GM21423 (cell line): ENCODE data around the gene LCN1.

ENCODE experiments used
- ATAC-seq: cut with Tn5 transposase; IDR thresholded peaks from one replicate; pipeline ENCODE4 v1.9.1; 2021; ENCODE audit warnings: mild to moderate bottlenecking, moderate library complexity; ENCODE audit not compliant: unreplicated experiment

Gene LCN1

DNA sequence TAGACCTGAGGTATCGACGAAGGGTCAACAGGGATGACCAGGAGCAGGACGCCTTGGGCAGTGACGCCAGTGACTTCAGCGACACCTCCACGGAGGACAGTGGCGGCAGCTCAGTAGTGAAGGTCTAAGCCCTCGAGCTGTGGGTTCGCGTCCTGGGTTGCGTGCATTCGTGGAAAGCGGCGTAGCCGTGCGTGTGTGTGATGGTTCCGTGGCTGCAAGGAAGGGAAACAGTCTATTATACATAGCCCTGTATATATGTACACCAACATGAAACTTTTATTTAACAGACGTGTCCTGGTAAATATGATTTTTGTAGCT, 33.3 kb upstream of the LCN1 start:
- no peak for ATAC-seq

DNA sequence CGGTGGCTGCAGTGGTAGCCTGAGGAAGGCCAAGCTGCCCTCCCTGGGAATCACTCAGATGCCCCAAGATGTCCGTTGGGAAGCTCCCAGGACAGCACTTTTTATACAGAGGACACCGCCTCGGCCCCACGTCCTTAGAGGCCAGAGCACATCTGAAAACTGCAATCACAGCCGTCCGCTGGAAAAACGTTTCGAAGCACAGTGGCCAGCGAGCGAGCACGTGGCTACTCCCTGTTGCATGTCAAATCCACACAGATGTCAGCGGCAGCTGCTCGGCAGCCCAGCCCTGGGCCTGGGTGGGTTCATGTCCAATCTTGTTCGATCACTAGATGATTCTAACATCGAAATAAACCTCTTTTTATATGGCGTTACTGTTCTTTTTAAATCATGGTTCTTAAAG, 32.7 kb upstream of the LCN1 start:
- ATAC-seq, result no peak

DNA sequence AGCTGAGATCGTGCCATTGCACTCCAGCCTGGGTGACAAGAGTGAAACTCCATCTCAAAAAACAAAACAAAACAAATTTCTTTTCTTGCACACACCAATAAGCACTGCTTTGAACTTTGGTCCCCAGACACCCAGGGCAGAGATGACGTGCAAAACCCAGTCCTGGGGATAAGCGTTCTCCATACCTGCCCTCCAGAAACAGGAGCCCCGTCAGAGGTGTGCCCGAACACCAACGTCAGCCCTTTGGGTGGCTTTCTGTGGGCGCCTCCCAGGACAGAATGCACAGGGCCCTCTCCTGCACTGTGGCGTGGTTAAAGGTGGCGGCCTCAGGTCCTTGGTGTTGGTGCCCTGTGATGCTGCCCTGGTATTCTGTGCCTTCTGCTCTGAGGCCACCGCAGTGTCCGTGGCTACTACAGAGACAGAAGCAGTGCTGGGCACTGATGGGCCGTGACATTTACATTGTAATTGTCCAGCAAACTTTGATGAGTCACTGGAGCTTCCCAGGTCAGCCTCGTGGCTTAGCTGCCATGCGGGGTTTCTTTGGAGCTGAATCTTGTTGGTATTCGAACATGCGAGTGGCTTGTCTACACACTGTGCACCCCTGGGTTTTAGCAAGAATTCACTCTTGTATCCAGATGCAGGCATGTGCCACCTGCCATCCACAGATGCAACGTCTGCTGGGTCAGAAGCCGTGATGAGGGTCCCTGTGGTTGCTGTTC, 31.9 kb upstream of the LCN1 start:
- no peak for ATAC-seq

DNA sequence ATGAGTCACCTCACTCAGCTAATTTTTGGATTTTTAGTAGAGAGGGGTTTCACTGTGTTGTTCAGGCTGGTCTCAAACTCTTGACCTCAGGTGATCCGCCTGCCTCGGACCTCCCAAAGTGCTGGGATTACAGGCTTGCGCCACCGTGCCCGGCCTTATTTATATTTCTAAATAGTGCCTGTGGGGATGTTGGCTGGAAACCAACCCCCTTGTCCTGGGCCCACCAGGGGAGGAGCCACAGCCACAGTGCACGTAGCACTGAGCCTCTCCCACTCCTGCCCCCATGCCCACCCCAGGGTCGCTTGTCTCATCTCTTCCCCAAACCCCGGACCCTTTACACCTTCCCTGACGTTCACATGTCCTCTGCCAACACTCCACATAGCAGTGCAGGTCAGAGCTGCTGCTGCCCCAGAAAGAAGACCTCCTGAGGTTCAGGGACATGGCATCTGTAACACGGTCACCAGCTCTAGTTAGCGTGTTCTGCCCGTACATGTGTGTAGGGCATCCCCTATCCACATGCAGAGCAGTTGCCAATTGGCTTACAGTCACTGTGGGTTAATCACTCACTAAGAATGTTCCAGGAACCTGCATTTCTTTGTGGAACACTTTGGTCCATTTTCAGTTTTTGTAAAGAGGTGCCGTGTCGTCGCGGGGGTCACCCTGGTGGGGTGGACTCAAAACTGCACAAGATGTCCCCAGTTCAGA, 30.9 kb upstream of the LCN1 start:
- no peak for ATAC-seq

DNA sequence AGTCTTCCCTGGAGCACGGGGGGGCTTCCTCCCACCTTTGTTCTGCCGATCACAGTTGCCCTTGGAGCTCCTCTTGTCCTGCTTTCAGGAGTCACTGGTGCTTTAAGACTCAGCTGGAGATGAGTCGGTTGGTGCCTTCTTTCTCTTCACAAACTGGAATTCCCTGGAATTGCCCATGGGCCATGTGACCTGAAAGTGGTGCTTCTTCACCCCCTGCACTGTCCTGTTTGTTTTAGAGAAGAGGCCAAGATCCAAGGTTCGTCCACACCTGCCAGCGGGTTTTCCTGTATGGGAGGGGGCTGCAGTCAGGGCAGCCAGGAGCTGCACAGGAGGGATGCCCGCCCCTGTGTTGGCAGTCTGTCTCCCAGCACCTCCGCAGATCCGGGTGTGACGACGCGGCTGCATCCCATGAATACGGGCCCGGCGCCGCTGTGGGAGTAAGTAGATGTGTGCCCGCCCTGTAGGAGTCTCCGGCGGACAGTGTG, 30.2 kb upstream of the LCN1 start:
- no peak for ATAC-seq

DNA sequence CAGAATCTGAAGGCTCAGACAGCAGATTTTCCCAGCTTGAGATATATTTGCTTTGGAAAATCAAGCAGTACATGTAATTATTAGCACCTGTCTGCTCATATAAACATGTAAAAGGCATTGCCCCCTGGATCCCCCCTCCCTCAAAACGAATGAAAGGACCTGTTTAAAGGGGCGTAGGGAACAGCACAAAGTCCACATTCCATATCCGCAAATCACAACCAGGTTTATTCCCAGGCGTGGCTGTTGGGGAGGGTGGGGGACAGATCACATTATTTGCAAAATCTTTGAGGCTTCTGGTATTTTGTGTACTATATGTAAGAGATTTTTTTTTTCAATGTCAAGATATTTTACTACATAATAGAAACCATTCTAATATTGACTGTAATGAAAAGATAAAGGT, 29.5 kb upstream of the LCN1 start:
- no peak for ATAC-seq

DNA sequence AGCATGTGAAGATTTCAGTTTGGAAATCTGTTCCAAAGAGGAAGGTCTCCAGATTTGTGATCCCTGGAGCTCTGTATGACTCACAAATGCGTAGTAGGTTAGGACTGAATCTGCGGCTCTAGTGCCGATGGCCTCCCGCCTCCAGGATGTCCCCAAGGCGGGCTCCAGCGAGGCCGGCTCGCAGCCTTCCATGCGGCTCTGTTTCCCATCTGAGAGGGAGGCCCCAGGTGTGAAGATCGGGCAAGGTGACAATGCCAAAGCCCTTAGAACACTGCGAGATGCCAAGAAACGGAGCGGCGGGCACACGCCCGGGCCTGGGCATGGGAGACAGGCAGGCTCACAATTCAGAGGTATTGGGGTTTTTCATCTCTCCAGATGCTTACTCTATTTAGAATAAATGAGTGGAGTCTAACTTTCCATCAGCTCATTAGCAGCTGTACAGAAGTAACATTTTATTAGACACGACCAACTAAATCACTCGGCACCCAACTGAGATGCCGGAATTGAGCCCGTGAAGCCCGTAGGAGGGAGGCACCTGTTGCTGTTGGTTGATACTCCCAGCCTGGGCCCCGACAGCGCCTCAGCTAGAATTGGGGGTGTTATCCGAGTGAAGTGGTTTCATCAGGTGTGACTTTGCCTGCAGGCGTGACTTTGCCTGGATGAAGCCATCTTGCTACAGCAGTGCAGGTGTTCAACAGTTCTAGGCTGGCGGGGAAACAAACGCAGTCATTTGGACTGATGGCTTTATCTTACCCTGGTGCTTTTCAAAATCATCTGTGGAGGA, 28.2 kb upstream of the LCN1 start:
- ATAC-seq, result no peak

DNA sequence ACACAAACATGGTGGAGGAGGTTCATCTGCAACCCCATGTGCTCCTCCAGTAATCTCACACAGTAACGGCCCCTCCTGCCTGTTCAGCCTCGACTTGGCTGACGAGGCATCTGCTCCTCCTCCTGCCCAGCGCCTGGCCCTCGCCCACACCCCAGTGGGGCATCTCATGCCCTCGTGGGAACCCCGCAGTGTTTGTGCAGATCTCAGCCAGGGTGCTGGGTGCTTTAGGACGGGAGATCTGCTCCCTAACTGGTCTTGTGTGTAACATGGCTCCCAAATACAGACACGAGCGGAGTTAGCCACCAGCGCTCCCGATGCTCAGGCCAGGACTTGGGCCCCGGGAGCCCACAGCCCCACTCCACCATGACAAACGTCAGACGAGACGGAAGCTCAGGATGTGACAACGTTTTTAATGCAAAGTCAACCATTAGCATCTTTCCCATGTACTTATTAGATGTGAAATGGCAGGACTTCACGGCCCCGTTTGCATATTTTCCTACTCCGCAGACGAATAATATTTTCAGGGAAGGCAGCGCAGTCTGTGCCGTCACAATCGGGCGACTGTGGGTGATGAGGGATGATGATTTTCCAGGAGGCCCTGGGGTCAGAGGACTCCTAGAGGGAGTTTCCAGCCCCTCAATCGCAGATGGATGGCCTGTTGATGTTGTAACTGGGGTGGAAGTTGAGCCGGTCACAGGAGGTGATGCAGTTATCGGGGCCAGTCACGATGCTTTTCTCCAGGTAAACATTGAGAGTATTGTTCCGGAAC, 26.3 kb upstream of the LCN1 start:
- no peak for ATAC-seq

DNA sequence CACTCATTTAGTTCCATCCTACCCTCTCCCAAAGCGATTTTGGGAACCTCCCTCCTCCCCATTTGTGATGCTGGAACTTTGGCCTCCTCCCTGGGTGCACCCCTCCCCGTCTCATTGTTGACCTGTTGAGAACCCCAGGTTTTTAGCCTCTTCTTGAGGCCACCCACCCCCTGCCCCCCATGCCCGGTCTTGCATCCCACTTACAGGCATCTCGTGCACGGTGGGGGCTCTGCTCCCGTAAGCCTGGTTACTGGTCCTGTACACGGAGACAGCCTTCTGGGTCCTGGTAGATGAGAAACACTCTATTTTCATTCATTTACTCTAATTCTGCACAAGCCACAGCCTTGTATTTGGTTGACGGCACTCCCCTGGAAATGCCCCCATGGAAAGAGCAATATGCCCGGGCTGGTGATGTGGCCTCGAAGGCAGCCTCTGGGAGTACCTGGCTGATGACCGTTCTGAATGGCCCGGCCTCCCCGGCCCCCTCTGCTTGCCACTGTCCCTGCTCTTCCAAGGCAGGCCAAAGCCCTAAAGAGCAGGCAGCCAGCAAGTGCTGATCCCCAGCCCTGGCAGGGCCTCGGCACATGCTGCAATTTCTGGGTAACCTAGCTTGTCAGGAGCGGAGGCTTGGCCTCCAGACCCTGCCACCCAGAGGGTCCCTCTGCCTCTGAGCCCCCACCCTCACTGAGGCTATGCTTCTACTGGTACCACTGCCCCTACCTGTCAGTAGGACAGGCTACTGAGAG, 22.7 kb upstream of the LCN1 start:
- no peak for ATAC-seq

DNA sequence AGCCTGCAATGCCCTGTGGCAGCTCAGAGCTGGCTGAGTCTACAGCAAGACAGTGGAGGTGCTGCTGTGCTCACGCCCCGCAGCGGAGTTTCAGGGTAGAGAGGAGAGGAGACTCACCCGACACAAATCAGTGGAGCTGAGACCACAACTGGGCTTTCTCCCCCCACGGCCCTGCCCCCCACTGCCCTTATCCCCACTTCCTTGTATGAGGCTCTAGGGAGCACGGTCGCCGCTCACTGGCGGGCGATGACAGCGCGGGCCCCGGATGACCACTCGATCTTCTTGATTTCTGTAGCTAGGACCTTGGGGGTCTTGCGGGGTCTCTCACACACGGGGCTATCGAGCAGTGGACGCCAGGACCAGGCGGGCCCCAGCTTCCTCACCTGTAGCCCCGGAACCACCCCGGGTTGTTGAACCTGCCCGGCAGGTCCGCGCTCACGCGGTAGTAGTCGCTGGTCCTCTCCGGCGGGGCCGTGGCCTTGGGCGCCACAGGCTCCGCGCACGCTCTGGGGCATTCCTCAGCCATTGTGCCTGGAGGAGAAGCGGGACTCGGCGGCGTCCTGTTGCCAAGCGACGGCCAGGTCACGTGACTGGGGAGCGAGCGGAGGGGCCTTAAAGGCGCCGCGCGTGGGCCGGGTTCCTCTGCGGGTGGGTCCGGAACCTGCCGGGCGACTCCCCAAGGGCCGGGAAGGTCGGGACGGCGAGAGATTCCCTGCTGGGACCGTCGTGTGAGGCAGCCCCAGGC, 21.7 kb upstream of the LCN1 start:
- ATAC-seq, result peak; percentile 59

DNA sequence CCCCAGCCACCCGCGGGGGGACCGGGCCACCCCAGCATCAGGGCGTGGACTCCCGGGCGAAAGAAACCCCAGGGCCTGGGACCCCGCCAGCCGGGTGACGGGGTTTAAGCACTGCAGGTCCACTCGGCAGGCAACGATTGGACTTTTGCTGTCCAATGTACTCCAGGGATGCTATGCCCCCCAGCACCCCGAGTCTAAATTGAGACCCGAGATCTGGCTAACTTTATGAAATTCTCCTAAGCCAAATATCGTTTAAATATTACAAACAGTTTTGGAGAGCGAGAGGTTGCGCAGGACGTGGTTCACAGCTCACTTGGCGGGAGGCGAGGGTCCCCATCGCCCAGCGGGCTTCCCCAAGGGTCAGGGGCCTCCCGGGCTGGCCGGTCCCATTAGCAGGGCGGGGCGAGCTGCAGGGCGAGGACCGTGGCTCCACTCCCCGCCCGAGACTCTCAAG, 21.1 kb upstream of the LCN1 start:
- ATAC-seq, result peak; percentile 5

DNA sequence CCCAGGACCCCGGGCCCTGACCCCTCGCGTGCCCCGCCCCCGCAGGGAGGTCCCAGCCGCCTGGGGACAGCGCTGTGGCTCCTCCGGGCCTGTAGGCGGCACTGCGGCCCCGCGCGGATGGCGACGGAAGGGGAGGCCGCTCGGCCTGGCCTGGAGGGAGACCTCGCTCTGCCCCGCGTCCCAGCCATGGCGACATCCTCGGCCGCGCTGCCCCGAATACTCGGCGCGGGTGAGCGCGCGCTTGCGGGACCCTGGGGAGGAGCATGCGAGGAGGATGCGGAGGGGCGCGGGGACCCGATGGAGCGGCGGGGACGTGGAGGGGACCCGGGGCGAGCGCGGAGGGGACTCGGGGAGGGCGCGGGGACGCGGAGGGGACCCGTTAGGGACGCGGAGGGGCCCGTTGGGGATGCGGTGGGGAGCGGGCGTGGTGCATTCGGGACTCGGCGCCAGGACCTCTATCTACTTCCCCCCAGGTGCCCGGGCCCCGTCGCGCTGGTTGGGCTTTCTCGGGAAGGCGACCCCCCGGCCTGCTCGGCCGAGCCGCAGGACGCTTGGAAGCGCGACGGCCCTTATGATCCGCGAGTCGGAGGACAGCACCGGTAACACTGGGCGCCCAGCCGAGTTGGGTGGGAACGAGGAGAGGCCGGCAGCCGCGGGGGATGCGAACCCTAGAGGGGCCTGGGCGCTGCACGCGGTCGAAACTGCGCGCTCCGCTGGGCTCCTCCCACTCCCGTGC, 20.5 kb upstream of the LCN1 start, which contains the start of gene MRPS2:
TSS of gene MRPS2 (plus strand) at position 158 of the 736 bp plus-strand sequence. CDS start at position 187, 29 bp downstream.
- peak; percentile 73 for ATAC-seq

DNA sequence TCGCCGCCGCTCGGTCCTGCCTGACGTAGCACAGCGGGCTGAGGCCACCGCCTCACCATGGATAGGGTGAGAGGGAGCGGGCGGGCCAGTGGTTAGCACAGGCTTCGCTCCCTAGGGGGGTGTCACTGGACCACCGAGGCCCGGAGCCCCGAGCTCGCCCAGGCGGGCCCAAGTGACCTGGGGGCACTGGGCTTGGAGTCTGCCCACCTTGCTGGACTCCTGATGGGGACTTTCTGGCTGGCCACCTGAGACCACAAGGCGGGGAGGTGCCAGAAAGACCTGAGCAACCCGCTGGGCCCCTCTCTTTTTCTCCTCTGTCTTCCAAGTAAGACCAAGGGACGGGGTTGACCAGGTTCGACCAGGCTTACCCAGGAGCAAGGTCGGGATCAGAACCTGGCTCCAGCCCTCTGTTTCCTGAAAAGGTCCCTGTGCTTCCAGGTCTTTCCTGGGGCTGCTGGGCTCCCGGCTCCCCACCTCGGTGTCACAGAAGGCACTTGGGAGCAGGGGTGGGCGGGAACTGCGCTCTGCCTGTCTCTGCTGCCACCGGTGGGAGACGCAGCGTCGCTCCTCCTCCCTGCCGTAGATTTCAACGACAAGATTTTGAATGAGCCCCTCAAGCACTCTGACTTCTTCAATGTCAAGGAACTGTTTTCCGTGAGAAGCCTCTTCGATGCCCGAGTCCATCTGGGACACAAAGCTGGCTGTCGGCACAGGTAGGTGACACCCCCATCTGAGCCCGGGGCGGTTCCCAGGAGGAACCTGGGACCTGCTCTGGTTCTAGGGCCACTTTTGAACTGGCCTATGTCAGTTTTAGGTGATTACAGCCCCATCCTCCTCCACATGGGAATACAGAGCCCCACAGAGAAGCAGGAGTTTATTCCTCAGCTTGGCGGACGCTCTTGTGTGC, 19.7 kb upstream of the LCN1 start:
- no peak for ATAC-seq

DNA sequence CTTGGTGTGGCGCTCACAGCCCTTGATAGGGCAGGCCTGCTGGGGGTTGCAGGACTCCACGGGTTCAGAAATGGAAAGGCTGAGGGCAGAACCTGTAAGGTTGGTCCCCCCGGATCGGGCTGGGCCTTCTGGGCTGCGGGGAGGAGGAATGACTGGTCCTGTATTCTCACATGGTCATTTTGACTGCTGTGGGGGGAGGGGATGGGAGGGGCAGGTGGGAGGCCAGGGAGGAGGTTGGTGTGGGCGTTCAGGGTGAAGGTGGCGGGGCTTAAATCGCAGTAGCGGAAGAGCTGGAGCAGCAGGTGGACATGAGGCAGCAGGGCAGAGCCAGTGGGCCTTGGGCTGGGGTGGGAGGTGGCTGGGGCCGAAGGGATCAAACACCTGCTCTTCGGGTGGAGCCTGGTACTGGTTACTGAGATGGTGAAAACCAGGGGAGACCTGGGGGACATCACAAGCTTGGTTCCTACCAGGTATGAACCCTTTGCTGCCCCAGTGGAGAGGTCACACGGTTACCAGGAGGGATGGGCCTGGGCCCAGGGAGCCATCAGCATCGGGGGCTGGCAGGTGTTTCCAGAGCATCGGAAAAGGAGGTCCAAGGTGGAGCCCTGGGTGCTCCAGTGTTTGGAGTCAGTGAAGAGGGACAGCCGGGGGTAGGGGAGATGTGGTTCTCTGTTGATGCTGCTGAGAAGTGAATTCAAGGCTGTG, 18.9 kb upstream of the LCN1 start:
- no peak for ATAC-seq

DNA sequence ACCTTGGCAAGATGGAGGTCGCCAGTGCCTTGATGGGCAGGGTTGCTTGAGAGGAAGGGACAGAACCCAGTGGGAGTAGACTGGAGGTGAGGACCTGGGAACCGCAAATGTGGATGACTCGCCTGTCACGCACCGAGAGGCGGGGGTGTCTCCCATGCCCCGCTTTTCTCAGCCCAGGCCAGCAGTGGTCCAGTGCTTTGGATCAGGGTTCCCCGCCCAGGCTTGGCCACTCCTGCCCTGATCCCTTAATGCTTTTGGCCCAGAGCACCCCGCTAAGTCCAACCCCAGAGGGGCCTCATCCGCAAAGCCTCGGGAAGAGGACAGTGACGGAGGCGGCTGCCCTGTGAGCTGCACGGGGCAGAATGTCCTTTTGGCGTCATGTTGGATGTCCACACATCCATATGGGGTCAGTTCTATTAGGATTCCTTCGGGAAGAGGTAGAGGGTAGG, 18.3 kb upstream of the LCN1 start:
- ATAC-seq, result no peak

DNA sequence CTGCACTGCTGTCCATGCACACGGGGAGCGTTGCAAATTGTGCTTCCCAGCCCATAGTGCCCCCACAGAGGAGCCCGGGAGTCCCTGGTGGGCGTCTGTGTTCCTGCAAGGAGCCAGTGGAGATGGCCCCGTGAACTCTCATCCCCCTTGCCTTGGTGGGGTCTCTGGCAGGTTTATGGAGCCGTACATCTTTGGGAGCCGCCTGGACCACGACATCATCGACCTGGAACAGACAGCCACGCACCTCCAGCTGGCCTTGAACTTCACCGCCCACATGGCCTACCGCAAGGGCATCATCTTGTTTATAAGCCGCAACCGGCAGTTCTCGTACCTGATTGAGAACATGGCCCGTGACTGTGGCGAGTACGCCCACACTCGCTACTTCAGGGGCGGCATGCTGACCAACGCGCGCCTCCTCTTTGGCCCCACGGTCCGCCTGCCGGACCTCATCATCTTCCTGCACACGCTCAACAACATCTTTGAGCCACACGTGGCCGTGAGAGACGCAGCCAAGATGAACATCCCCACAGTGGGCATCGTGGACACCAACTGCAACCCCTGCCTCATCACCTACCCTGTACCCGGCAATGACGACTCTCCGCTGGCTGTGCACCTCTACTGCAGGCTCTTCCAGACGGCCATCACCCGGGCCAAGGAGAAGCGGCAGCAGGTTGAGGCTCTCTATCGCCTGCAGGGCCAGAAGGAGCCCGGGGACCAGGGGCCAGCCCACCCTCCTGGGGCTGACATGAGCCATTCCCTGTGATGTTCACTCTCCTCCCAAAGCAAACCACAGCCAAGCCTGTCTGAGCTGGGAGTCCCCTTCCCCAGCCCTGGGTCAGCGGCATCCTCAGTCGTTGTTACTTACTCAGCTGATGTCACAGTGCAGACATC, 17.6 kb upstream of the LCN1 start:
- no peak for ATAC-seq
